HepG2 (cell line): ENCODE data around the gene ADSS1. TPM values are rescaled to one million over a fixed set of nuclear protein-coding genes. Genes with fewer than 3 reads are reported as not detected.
A peak's percentile ranks its signal among the peaks of the same experiment; 100 is the strongest.

Experiments used
- ATF7-NPFF ChIP-seq: sonication (generic); formaldehyde crosslinking; IDR thresholded peaks from 2 replicates; pipeline ENCODE4 v1.8.1; 2023; ENCODE audit warnings: mild to moderate bottlenecking, low read depth, missing genetic modification reagents, moderate library complexity
- E2F2 ChIP-seq: sonication (generic); formaldehyde crosslinking; IDR thresholded peaks from 2 replicates; pipeline ENCODE4 v1.4.0; 2020; ENCODE audit warnings: missing genetic modification reagents, borderline replicate concordance
- HDAC2 ChIP-seq: sonication (generic); formaldehyde crosslinking; IDR thresholded peaks from 2 replicates; pipeline ENCODE4 v1.4.0; 2020; ENCODE audit warnings: missing genetic modification reagents
- HOMEZ ChIP-seq: IDR thresholded peaks from 2 replicates; pipeline ENCODE4 v1.6.1; 2016; ENCODE audit warnings: low read depth
- LRRFIP1 ChIP-seq: sonication (generic); formaldehyde crosslinking; conservative IDR thresholded peaks from 2 replicates; pipeline ENCODE4 v1.4.0; 2020; ENCODE audit warnings: missing genetic modification reagents
- PATZ1 ChIP-seq: sonication (generic); formaldehyde crosslinking; IDR thresholded peaks from 2 replicates; pipeline ENCODE4 v1.4.0; 2020; ENCODE audit warnings: missing genetic modification reagents
- SKI ChIP-seq: fragments of 450-650 bp; IDR thresholded peaks from one replicate; pipeline ENCODE4 v1.6.1; 2018; ENCODE audit warnings: mild to moderate bottlenecking; ENCODE audit not compliant: partially characterized antibody
- TAF15 ChIP-seq: fragments of 200-400 bp; formaldehyde crosslinking; IDR thresholded peaks from one replicate; pipeline ENCODE4 v1.6.1; 2018; ENCODE audit warnings: mild to moderate bottlenecking, low read depth, low read length; ENCODE audit not compliant: poor library complexity, severe bottlenecking
- THAP8 ChIP-seq: sonication (generic); formaldehyde crosslinking; IDR thresholded peaks from 2 replicates; pipeline ENCODE4 v1.5.1; 2020; ENCODE audit warnings: missing genetic modification reagents, mild to moderate bottlenecking, borderline replicate concordance
- ZIK1 ChIP-seq: sonication (generic); formaldehyde crosslinking; IDR thresholded peaks from 2 replicates; pipeline ENCODE4 v1.5.0; 2020; ENCODE audit warnings: mild to moderate bottlenecking, low read depth, missing genetic modification reagents, borderline replicate concordance
- ZNF138 ChIP-seq: sonication (generic); formaldehyde crosslinking; IDR thresholded peaks from 2 replicates; pipeline ENCODE4 v1.5.0; 2020; ENCODE audit warnings: mild to moderate bottlenecking, low read depth, missing genetic modification reagents
- ZNF484 ChIP-seq: sonication (generic); formaldehyde crosslinking; IDR thresholded peaks from 2 replicates; pipeline ENCODE4 v1.5.1; 2020; ENCODE audit warnings: mild to moderate bottlenecking, low read depth, missing genetic modification reagents, borderline replicate concordance
- ZNF549 ChIP-seq: sonication (generic); formaldehyde crosslinking; IDR thresholded peaks from 2 replicates; pipeline ENCODE4 v1.5.0; 2020; ENCODE audit warnings: missing genetic modification reagents
- ZNF770 ChIP-seq: sonication (generic); formaldehyde crosslinking; IDR thresholded peaks from 2 replicates; pipeline ENCODE4 v1.5.0; 2020; ENCODE audit warnings: mild to moderate bottlenecking, missing genetic modification reagents
- ZSCAN5A ChIP-seq: sonication (generic); formaldehyde crosslinking; IDR thresholded peaks from 2 replicates; pipeline ENCODE4 v1.8.0; 2022; ENCODE audit warnings: mild to moderate bottlenecking, missing genetic modification reagents, borderline replicate concordance
- polyA plus RNA-seq, 8 experiments: library from polyadenylated mRNA; depleted of rRNA in 3 of 8; stranded (reverse) in 7 of 8; unstranded in 1 of 8; fragments of >200 nt; fragmentation: Illumina TruSeq in 4 of 8; extraction: Trizol in 4 of 8; gene quantifications; 2 replicates each; pipeline versions ENCODE4 v1.2.1 to v1.2.3, GENCODE V29; 2011 to 2016; ENCODE audit warnings: low read depth in 4 of 8, missing spikeins in 1 of 8, mixed read lengths in 1 of 8; ENCODE audit not compliant: insufficient read depth in 1 of 8
- total RNA-seq, 5 experiments: library from RNA; depleted of rRNA; stranded (reverse); fragments of >200 nt; fragmentation: Illumina TruSeq; extraction: Trizol; gene quantifications; 2 replicates each; pipeline ENCODE4 v1.2.3, GENCODE V29; 2016; ENCODE audit warnings: low read depth in 1 of 5

Gene ADSS1
- total and polyA plus RNA-seq, 2 of the 13 experiments (the other 11 are each of a cell fraction or from before 2014, with no cell fraction given), result 1.0 to 36.7 TPM

- TF ChIP-seq LRRFIP1 (CRISPR knock-in tag) (no peak), THAP8 (CRISPR knock-in tag) (no peak; the same call in 1 of the 2 replicates), E2F2 (CRISPR knock-in tag) (no peak; the same call in 1 of the 2 replicates), HDAC2 (CRISPR knock-in tag) (peak; percentile 44), ZSCAN5A (0 out of 2 replicates have a peak, but pooled peaks have one; percentile 15), ZIK1 (CRISPR knock-in tag) (peak; percentile 8; the same call in 1 of the 2 replicates), ZNF770 (CRISPR knock-in tag) (no peak), ZNF138 (no peak), PATZ1 (CRISPR knock-in tag) (peak; percentile 59; the same call in 1 of the 2 replicates), ZNF549 (no peak), TAF15 (no peak), ATF7-NPFF (CRISPR knock-in tag) (peak; percentile 85), ZNF484 (CRISPR knock-in tag) (peak; percentile 90; the same call in 1 of the 2 replicates), HOMEZ (CRISPR knock-in tag) (peak; percentile 13; the same call in 1 of the 2 replicates), SKI (no peak)
Observed at GRCh38 chr14:104752735-104753527, 28.9 kb downstream of the ADSS1 start, which contains the start of gene SIVA1 (continued).
